Activated CD4-positive, CD25-positive, alpha-beta regulatory T cell treated with anti-CD3 and anti-CD28 coated beads, Interleukin-2, amount 50 U/mL, for 72 hours (primary cell): ENCODE measurements around the gene NR2F2.
"Not testable (repeated sequence)": the region's sequence is repeated elsewhere in the genome, so short reads cannot be mapped to it uniquely, and the experiment has no call there.

ENCODE experiments used
- DNase-seq: peaks from one replicate; pipeline ENCODE4 v3.0.0; 2021

Gene NR2F2

DNA sequence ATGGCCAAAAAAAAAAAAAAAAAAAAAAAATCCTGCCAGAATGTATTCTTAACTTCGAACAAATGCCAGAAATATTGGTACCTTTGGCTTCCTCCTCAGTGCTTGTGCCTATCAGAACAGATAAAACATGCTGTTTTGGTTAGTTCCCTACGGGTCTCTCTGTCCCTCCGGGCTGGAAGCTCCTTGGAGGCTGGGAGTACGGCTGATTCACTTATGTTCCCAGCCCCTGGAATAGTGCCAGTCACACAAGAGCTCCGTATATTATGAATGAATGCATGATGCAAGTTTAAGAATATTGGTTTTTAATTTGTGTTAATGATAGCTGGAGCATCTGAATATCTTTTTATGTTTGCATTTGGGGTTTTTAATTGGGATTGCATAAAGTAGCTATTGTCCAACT is 44.0 kb downstream of the NR2F2 start:
- DNase-seq, result no peak

DNA sequence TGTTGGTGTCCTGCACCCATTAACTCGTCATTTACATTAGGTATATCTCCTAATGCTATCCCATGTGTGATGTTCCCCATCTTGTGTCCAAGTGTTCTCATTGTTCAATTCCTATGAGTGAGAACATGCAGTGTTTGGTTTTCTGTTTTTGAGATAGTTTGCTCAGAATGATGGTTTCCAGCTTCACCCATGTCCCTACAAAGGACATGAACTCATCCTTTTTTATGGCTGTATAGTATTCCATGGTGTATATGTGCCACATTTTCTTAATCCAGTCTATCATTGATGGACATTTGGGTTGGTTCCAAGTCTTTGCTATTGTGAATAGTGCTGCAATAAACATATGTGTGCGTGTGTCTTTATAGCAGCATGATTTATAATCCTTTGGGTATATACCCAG is 49.1 kb downstream of the NR2F2 start:
- not testable (repeated sequence) for DNase-seq

DNA sequence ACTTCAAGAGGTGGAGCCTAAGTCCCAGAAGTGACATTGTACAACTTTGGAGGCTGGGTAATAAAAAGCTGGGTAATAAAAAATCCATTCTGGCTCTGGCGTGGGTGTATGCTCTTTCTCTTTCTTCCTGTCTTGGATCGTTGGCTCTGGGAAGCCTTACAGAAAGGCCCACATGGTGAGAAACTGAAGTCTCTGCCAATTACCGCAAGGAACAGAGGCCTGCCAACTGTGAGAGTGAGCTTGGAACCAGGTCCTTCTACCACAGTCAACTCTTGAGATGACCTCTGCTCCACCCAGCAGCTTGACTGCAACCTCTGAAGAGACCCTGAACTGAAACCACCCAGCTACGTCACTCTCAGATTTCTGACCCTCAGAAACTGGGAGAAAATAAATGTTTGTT is 51.0 kb downstream of the NR2F2 start:
- DNase-seq, result no peak

DNA sequence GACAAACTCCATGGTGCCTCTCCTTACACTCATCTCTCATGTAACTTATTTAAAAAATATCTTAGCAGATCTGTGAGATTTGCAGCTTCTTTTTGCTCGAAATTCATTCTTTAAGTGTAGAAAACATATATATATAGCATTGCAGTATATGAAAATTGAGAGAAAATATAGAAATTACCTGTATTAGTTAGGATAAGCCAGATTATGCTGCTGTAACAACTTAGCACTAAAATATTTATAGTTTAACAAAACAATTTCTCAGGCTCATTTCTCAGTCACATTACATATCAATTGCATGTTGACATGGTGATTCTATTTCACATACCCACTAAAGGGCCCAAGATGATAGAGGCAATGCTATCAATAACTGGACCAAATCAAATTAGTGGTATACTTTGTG is 54.7 kb downstream of the NR2F2 start:
- DNase-seq, result no peak

DNA sequence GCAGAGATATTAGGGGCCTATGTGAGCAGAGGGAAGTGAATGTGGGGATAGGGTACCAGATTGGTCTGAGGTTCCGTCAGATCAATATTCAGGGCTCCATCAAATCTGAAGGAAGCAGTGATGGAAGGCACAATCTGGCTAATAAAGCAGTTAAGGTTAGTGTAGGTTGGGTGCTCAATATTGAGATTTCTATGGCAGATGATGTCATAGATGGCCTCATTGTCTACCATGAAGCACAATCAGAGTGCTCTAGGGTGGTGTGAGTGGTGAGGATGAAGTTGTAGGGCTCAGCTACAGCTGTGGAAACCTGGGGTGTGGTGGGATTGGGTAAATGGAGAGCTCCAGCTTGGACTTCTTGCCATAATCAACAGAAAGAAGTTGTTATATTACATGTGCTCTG is 58.2 kb downstream of the NR2F2 start:
- no peak for DNase-seq
